Activated CD4-positive, alpha-beta T cell treated with anti-CD3 and anti-CD28 coated beads, Interleukin-2, amount 10 ng/mL, durations not matched to agents 7 days and 5 days (primary cell): Measurements from ENCODE around the gene CACNA2D3. TPM values are rescaled to one million over a fixed set of nuclear protein-coding genes. Genes with fewer than 3 reads are reported as not detected.

Source experiments
- CTCF ChIA-PET: fragments of 350-600 bp; sonication (Branson Sonifier 250); formaldehyde crosslinking; loops from one replicate; lab custom pipeline; 2021; ENCODE audit warnings: antibody characterized with exemption; lab: Charles Lee
- POLR2A ChIA-PET: fragments of 350-600 bp; sonication (Branson Sonifier 250); formaldehyde crosslinking; loops from one replicate; lab custom pipeline; 2021; ENCODE audit warnings: antibody characterized with exemption; lab: Charles Lee
- DNase-seq: peaks from one replicate; pipeline ENCODE4 v3.0.0-alpha.2; 2020
- H3K27ac Mint-ChIP-seq: one replicate; pipeline ENCODE4 v1.8.0; 2021; ENCODE audit warnings: mild to moderate bottlenecking, moderate library complexity, mixed read lengths
- H3K27me3 Mint-ChIP-seq: one replicate; pipeline ENCODE4 v1.8.0; 2021; ENCODE audit warnings: mixed read lengths
- H3K36me3 Mint-ChIP-seq: one replicate; pipeline ENCODE4 v1.8.0; 2021; ENCODE audit warnings: low read depth, mixed read lengths
- H3K4me1 Mint-ChIP-seq: one replicate; pipeline ENCODE4 v1.8.0; 2021; ENCODE audit warnings: mixed read lengths
- H3K4me3 Mint-ChIP-seq: one replicate; pipeline ENCODE4 v1.8.0; 2021; ENCODE audit warnings: mild to moderate bottlenecking, moderate library complexity, mixed read lengths
- H3K9me3 Mint-ChIP-seq: one replicate; pipeline ENCODE4 v1.8.0; 2021; ENCODE audit warnings: mixed read lengths
- total RNA-seq, 2 experiments: library from RNA; stranded (reverse); gene quantifications; one replicate each; pipeline ENCODE4 v1.2.3, GENCODE V29; 2021

The CACNA2D3 gene
- total RNA-seq, 2 experiments from 2014 or later = not detected

- H3K4me3 Mint-ChIP-seq = no peak overlapping the region
- H3K36me3 Mint-ChIP-seq = no peaks in the 10 kb centered on the region
- H3K27ac Mint-ChIP-seq = no peak overlapping the region
- peaks cover 4% of the 10 kb centered on the region for H3K27me3 Mint-ChIP-seq
- no peaks in the 10 kb centered on the region for H3K9me3 Mint-ChIP-seq
- no peaks in the 10 kb centered on the region for H3K4me1 Mint-ChIP-seq
- peak; percentile 9 for DNase-seq
- POLR2A ChIA-PET = no interaction called here
- CTCF ChIA-PET = interaction anchor here (0.5 kb wide), 1 partner anchor 273 kb away, joined by 3 read pairs; no protein-coding TSS in a partner anchor
Measured at GRCh38 chr3:54374214-54374852, 252.0 kb downstream of the CACNA2D3 start.

GRCh38 chr3:54376142-54376807 is 253.9 kb downstream of the CACNA2D3 start:
- H3K27me3 Mint-ChIP-seq = peaks cover 2% of the 10 kb centered on the region
- H3K4me3 Mint-ChIP-seq = no peak overlapping the region
- no peaks in the 10 kb centered on the region for H3K36me3 Mint-ChIP-seq
- DNase-seq = no peak
- no peaks in the 10 kb centered on the region for H3K9me3 Mint-ChIP-seq
- ChIA-PET POLR2A (no interaction called here), CTCF (no interaction called here)
- H3K4me1 Mint-ChIP-seq = no peaks in the 10 kb centered on the region
- H3K27ac Mint-ChIP-seq = no peak overlapping the region

GRCh38 chr3:54376939-54377578 is 254.7 kb downstream of the CACNA2D3 start:
- no peaks in the 10 kb centered on the region for H3K9me3 Mint-ChIP-seq
- H3K4me3 Mint-ChIP-seq = no peak overlapping the region
- H3K27me3 Mint-ChIP-seq = no peaks in the 10 kb centered on the region
- no peak overlapping the region for H3K27ac Mint-ChIP-seq
- ChIA-PET CTCF (no interaction called here), POLR2A (no interaction called here)
- H3K36me3 Mint-ChIP-seq = no peaks in the 10 kb centered on the region
- H3K4me1 Mint-ChIP-seq = no peaks in the 10 kb centered on the region
- DNase-seq = no peak

GRCh38 chr3:54378184-54378583 is 255.8 kb downstream of the CACNA2D3 start:
- no peaks in the 10 kb centered on the region for H3K27me3 Mint-ChIP-seq
- ChIA-PET POLR2A (no interaction called here), CTCF (no interaction called here)
- no peaks in the 10 kb centered on the region for H3K36me3 Mint-ChIP-seq
- no peaks in the 10 kb centered on the region for H3K4me1 Mint-ChIP-seq
- no peak overlapping the region for H3K27ac Mint-ChIP-seq
- H3K9me3 Mint-ChIP-seq = no peaks in the 10 kb centered on the region
- no peak for DNase-seq
- no peak overlapping the region for H3K4me3 Mint-ChIP-seq

GRCh38 chr3:54384279-54384678 is 261.9 kb downstream of the CACNA2D3 start:
- Mint-ChIP-seq H3K9me3 (no peaks in the 10 kb centered on the region), H3K27me3 (no peaks in the 10 kb centered on the region), H3K36me3 (no peaks in the 10 kb centered on the region), H3K4me1 (no peaks in the 10 kb centered on the region), H3K4me3 (no peak overlapping the region), H3K27ac (no peak overlapping the region)
- POLR2A ChIA-PET = no interaction called here
- DNase-seq = no peak
- CTCF ChIA-PET = no interaction called here

GRCh38 chr3:54390582-54390981 is 268.2 kb downstream of the CACNA2D3 start:
- DNase-seq = no peak
- Mint-ChIP-seq H3K9me3 (no peaks in the 10 kb centered on the region), H3K27me3 (no peaks in the 10 kb centered on the region), H3K36me3 (no peaks in the 10 kb centered on the region), H3K4me1 (no peaks in the 10 kb centered on the region), H3K27ac (no peak overlapping the region), H3K4me3 (no peak overlapping the region)
- ChIA-PET CTCF (no interaction called here), POLR2A (no interaction called here)

GRCh38 chr3:54393150-54393549 is 270.8 kb downstream of the CACNA2D3 start:
- Mint-ChIP-seq H3K4me3 (no peak overlapping the region), H3K36me3 (no peaks in the 10 kb centered on the region), H3K27me3 (no peaks in the 10 kb centered on the region), H3K4me1 (no peaks in the 10 kb centered on the region), H3K9me3 (no peaks in the 10 kb centered on the region), H3K27ac (no peak overlapping the region)
- CTCF ChIA-PET = no interaction called here
- POLR2A ChIA-PET = no interaction called here
- DNase-seq = no peak

- Mint-ChIP-seq H3K36me3 (no peaks in the 10 kb centered on the region), H3K27me3 (no peaks in the 10 kb centered on the region), H3K9me3 (no peaks in the 10 kb centered on the region), H3K4me3 (no peak overlapping the region), H3K4me1 (no peaks in the 10 kb centered on the region), H3K27ac (no peak overlapping the region)
- ChIA-PET POLR2A (no interaction called here), CTCF (no interaction called here)
- no peak for DNase-seq
Measured at GRCh38 chr3:54408328-54408727, 286.0 kb downstream of the CACNA2D3 start.

GRCh38 chr3:54421943-54422342 is 299.6 kb downstream of the CACNA2D3 start:
- no peaks in the 10 kb centered on the region for H3K36me3 Mint-ChIP-seq
- POLR2A ChIA-PET = no interaction called here
- CTCF ChIA-PET = no interaction called here
- DNase-seq = no peak
- no peaks in the 10 kb centered on the region for H3K4me1 Mint-ChIP-seq
- H3K9me3 Mint-ChIP-seq = no peaks in the 10 kb centered on the region
- H3K27ac Mint-ChIP-seq = no peak overlapping the region
- H3K27me3 Mint-ChIP-seq = no peaks in the 10 kb centered on the region
- no peak overlapping the region for H3K4me3 Mint-ChIP-seq

GRCh38 chr3:54424292-54424691 is 301.9 kb downstream of the CACNA2D3 start:
- no peak overlapping the region for H3K27ac Mint-ChIP-seq

GRCh38 chr3:54426381-54426780 is 304.0 kb downstream of the CACNA2D3 start:
- CTCF ChIA-PET = no interaction called here
- Mint-ChIP-seq H3K36me3 (no peaks in the 10 kb centered on the region), H3K4me1 (no peaks in the 10 kb centered on the region), H3K4me3 (no peak overlapping the region), H3K27me3 (peaks cover 2% of the 10 kb centered on the region), H3K27ac (no peak overlapping the region), H3K9me3 (no peaks in the 10 kb centered on the region)
- no peak for DNase-seq
- POLR2A ChIA-PET = no interaction called here

More at GRCh38 chr3:54424292-54424691, 301.9 kb downstream of the CACNA2D3 start:
- Mint-ChIP-seq H3K9me3 (no peaks in the 10 kb centered on the region), H3K27me3 (peaks cover under 1% of the 10 kb centered on the region), H3K36me3 (no peaks in the 10 kb centered on the region), H3K4me3 (no peak overlapping the region), H3K4me1 (no peaks in the 10 kb centered on the region)
- POLR2A ChIA-PET = no interaction called here
- CTCF ChIA-PET = interaction anchor here (1.5 kb wide), 1 partner anchor 17 kb away, joined by 3 read pairs; no protein-coding TSS in a partner anchor
- no peak for DNase-seq

- DNase-seq = no peak
- Mint-ChIP-seq H3K4me1 (no peaks in the 10 kb centered on the region), H3K36me3 (no peaks in the 10 kb centered on the region), H3K27ac (no peak overlapping the region), H3K9me3 (no peaks in the 10 kb centered on the region), H3K4me3 (no peak overlapping the region), H3K27me3 (peaks cover 2% of the 10 kb centered on the region)
- POLR2A ChIA-PET = no interaction called here
- CTCF ChIA-PET = no interaction called here
Measured at GRCh38 chr3:54427501-54427900, 305.1 kb downstream of the CACNA2D3 start.
